Endothelial cell of umbilical vein (primary cell): ENCODE data around the gene SPEN. TPM values are rescaled to one million over a fixed set of nuclear protein-coding genes. Genes with fewer than 3 reads are reported as not detected.

Experiments
- BruUV-seq: library from RNA; stranded (reverse); fragments of 400-500 nt; replicated peaks from 2 replicates; lab custom pipeline; 2021; lab: Mats Ljungman, UMichigan
- CTCF ChIA-PET: fragments of 300-600, 350-600 bp; sonication (Branson Sonifier 250); formaldehyde crosslinking; loops from one replicate; lab custom pipeline; 2021; ENCODE audit warnings: antibody characterized with exemption, inconsistent platforms; lab: Charles Lee
- POLR2A ChIA-PET: fragments of 300-600, 350-600 bp; sonication (Branson Sonifier 250); formaldehyde crosslinking; loops from one replicate; lab custom pipeline; 2021; ENCODE audit warnings: antibody characterized with exemption, inconsistent platforms; lab: Charles Lee
- DNase-seq: peaks from one replicate; pipeline ENCODE4 v3.0.0-alpha.2; 2011; ENCODE audit warnings: low read depth, low spot score
- FAIRE-seq: peaks from 2 replicates; lab custom pipeline; 2011; peaks lifted over from hg19 to GRCh38; lab: Jason Lieb, UNC
- H2AFZ ChIP-seq: 2 replicates; pipeline ENCODE4 v1.6.0; 2012; ENCODE audit warnings: low read depth, low read length, control low read depth, inconsistent platforms
- H3K27ac ChIP-seq: 2 replicates; pipeline ENCODE4 v1.5.1; 2011; ENCODE audit warnings: low read depth, mild to moderate bottlenecking, control low read depth, low read length, moderate library complexity; ENCODE audit not compliant: insufficient read depth
- H3K27me3 ChIP-seq, 2 experiments: 2 replicates each; pipeline versions ENCODE4 v1.6.0 to v1.6.1; 2011; ENCODE audit warnings: low read length in 2 of 2, mixed read lengths in 1 of 2; ENCODE audit not compliant: control insufficient read depth in 2 of 2, insufficient read depth in 2 of 2
- H3K36me3 ChIP-seq, 2 experiments: 2 replicates in 1 of 2; 3 replicates in 1 of 2; pipeline ENCODE4 v1.5.1; 2011; ENCODE audit warnings: low read length in 2 of 2, mild to moderate bottlenecking in 1 of 2, moderate library complexity in 1 of 2; ENCODE audit not compliant: control insufficient read depth in 2 of 2, insufficient read depth in 2 of 2; ENCODE audit errors: extremely low read depth in 1 of 2
- H3K4me1 ChIP-seq: 3 replicates; pipeline ENCODE4 v1.5.1; 2011; ENCODE audit warnings: mild to moderate bottlenecking, low read length; ENCODE audit not compliant: control insufficient read depth, insufficient read depth; ENCODE audit errors: extremely low read depth
- H3K4me2 ChIP-seq: 2 replicates; pipeline ENCODE4 v1.6.1; 2011; ENCODE audit warnings: low read length, control low read depth, mixed read lengths; ENCODE audit not compliant: insufficient read depth
- H3K4me3 ChIP-seq, 3 experiments: fragments of 200-600 bp in 1 of 3; sonication (generic), shearing (Covaris generic) in 1 of 3; replicated peaks in 1 of 3; 2 replicates each; pipeline ENCODE4 v1.5.1; 2011 to 2016; ENCODE audit warnings: control low read depth in 3 of 3, low read length in 3 of 3, mild to moderate bottlenecking in 2 of 3, inconsistent platforms in 1 of 3, low read depth in 1 of 3, moderate library complexity in 1 of 3; ENCODE audit not compliant: insufficient read depth in 1 of 3
- H3K79me2 ChIP-seq: 2 replicates; pipeline ENCODE4 v1.6.0; 2012; ENCODE audit warnings: low read length, inconsistent platforms; ENCODE audit not compliant: control insufficient read depth, insufficient read depth
- H3K9ac ChIP-seq: replicated peaks from 2 replicates; pipeline ENCODE3; 2011; ENCODE audit warnings: low read length, control low read depth; ENCODE audit not compliant: insufficient read depth; ENCODE audit errors: extremely low read depth
- H3K9me1 ChIP-seq: replicated peaks from 3 replicates; pipeline ENCODE4 v1.6.0; 2011; ENCODE audit warnings: mild to moderate bottlenecking, low read length; ENCODE audit not compliant: control insufficient read depth, insufficient read depth; ENCODE audit errors: extremely low read depth
- H3K9me3 ChIP-seq: replicated peaks from 2 replicates; pipeline ENCODE4 v1.5.1; 2012; ENCODE audit warnings: low read length, inconsistent platforms; ENCODE audit not compliant: control insufficient read depth, insufficient read depth
- H4K20me1 ChIP-seq: replicated peaks from 2 replicates; pipeline ENCODE3; 2011; ENCODE audit warnings: mild to moderate bottlenecking, low read length; ENCODE audit not compliant: control insufficient read depth, insufficient read depth; ENCODE audit errors: extremely low read depth
- EZH2 ChIP-seq: IDR thresholded peaks from 2 replicates; pipeline ENCODE4 v1.6.1; 2012; ENCODE audit warnings: borderline replicate concordance, low read depth, mild to moderate bottlenecking, moderate library complexity, low read length, inconsistent platforms; ENCODE audit not compliant: severe bottlenecking
- FOS ChIP-seq: IDR thresholded peaks from 2 replicates; pipeline ENCODE4 v1.6.1; 2011; ENCODE audit warnings: mild to moderate bottlenecking, low read length, moderate library complexity, borderline replicate concordance; ENCODE audit not compliant: insufficient read depth
- GATA2 ChIP-seq: IDR thresholded peaks from 2 replicates; pipeline ENCODE4 v1.7.0; 2011; ENCODE audit warnings: low read depth, mild to moderate bottlenecking, moderate library complexity, mixed read lengths, low read length; ENCODE audit not compliant: insufficient read length, insufficient read depth
- MYC ChIP-seq: IDR thresholded peaks from one replicate; pipeline ENCODE4 v1.6.1; 2011; ENCODE audit warnings: mild to moderate bottlenecking, low read depth, low read length
- POLR2AphosphoS5 ChIP-seq: IDR thresholded peaks from 2 replicates; pipeline ENCODE4 v1.6.1; 2012; ENCODE audit warnings: low read depth, mild to moderate bottlenecking, control low read depth, low read length, moderate library complexity; ENCODE audit not compliant: insufficient read depth
- dilution Hi-C: fragments of 300-500 bp; cut with MboI; formaldehyde crosslinking; loops from one replicate; pipeline ENCODE4 v1.15.0; 2019; ENCODE audit warnings: low sequenced_read_pairs; ENCODE audit not compliant: extremely low pct_ligation_motif_present
- intact Hi-C: fragments of 100-400 bp; cut with micrococcal nuclease; formaldehyde crosslinking; loops from one replicate; pipeline ENCODE4 v1.10.0; 2022
- polyA plus RNA-seq, 4 experiments: library from polyadenylated mRNA; depleted of rRNA in 3 of 4; stranded (reverse) in 3 of 4; unstranded in 1 of 4; fragments of >200 nt; gene quantifications; 2 replicates each; pipeline versions ENCODE4 v1.2.1 to v1.2.3, GENCODE V29; 2011 to 2012; ENCODE audit warnings: missing spikeins in 1 of 4
- total RNA-seq: library from RNA; stranded (reverse); gene quantifications from 2 replicates; pipeline ENCODE4 v1.2.3, GENCODE V29; 2021
- TF ChIP-seq, protein P1 (sequence below), 2 donors: IDR thresholded peaks; 1 replicate in 1 of 2; 2 replicates in 1 of 2; pipeline ENCODE4 v1.5.1; 2011; ENCODE audit warnings: low read length in 2 of 2, mild to moderate bottlenecking in 2 of 2, moderate library complexity in 2 of 2, control low read depth in 1 of 2, inconsistent platforms in 1 of 2, low read depth in 1 of 2; ENCODE audit not compliant: insufficient read depth in 1 of 2; ENCODE audit errors: extremely low read depth in 1 of 2

The SPEN gene
- total and polyA plus RNA-seq, 2 donors (not counting 3 experiments of a cell fraction or from before 2014, with no cell fraction given) = 9.3 to 44.4 TPM

DNA sequence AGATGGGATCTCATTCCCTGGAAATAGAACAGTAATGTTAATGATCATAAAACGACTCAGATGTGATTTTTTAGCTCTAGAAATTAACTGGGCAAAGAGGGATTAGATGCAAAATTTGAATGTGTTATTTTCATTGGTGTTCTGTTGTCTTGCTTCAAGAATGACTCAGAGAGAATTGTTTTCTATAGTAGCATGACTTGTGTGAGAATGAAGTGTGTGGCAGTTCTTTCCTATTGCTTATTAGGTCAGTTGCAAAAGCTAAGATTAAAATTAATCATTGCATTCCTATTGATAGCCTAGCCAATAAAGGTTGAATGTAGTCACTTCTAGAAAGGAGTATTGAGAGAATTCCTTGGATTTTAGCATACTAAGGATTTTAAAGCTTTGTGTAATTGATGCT lies 22.9 kb downstream of the SPEN start:
- Histone ChIP-seq H3K9me3 (no peaks in the 10 kb centered on the region), H3K9me1 (no peaks in the 10 kb centered on the region), H3K36me3 (peaks cover 2 to 12% of the 10 kb centered on the region in 2 experiments), H2AFZ (no peak overlapping the region), H3K27me3 (no peaks in the 10 kb centered on the region), H3K4me1 (peaks cover 4% of the 10 kb centered on the region), H4K20me1 (peaks cover 9% of the 10 kb centered on the region), H3K4me3 (no peak overlapping the region), H3K4me2 (no peak overlapping the region), H3K27ac (no peak overlapping the region), H3K79me2 (peaks cover 95% of the 10 kb centered on the region), H3K9ac (no peak overlapping the region)
- TF ChIP-seq GATA2 = no peak
- TF ChIP-seq FOS = peak; percentile 20
- TF ChIP-seq EZH2 = no peak
- no peak for TF ChIP-seq POLR2AphosphoS5
- TF ChIP-seq MYC = no peak
- TF ChIP-seq, protein P1, sequence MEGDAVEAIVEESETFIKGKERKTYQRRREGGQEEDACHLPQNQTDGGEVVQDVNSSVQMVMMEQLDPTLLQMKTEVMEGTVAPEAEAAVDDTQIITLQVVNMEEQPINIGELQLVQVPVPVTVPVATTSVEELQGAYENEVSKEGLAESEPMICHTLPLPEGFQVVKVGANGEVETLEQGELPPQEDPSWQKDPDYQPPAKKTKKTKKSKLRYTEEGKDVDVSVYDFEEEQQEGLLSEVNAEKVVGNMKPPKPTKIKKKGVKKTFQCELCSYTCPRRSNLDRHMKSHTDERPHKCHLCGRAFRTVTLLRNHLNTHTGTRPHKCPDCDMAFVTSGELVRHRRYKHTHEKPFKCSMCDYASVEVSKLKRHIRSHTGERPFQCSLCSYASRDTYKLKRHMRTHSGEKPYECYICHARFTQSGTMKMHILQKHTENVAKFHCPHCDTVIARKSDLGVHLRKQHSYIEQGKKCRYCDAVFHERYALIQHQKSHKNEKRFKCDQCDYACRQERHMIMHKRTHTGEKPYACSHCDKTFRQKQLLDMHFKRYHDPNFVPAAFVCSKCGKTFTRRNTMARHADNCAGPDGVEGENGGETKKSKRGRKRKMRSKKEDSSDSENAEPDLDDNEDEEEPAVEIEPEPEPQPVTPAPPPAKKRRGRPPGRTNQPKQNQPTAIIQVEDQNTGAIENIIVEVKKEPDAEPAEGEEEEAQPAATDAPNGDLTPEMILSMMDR (IDR thresholded peaks at IDR 0.05; ENCODE audit: extremely low read depth in 1 of 2, insufficient read depth in 1 of 2, low read depth in 1 of 2, low read length in 2 of 2) = no peak
- CTCF ChIA-PET = interaction anchor here (0.9 to 1.6 kb wide), 6 partner anchors 11 to 67 kb away, joined by 3 to 5 read pairs (median 4); no protein-coding TSS in a partner anchor
- dilution Hi-C loops = no loop called here
- DNase-seq (peak; percentile 16), FAIRE-seq (peak; percentile 4)
- intact Hi-C loops = no loop called here
- POLR2A ChIA-PET = no interaction called here
- no TSS peak for BruUV-seq
